Neural progenitor cell (in vitro differentiated cells): ENCODE data around the gene CSTF1.

Experiments used
- EZH2 ChIP-seq: fragments of 200-600 bp; sonication (generic); IDR thresholded peaks from 2 replicates; pipeline ENCODE4 v1.6.1; 2017; ENCODE audit warnings: antibody characterized with exemption, mild to moderate bottlenecking, moderate library complexity
- TF ChIP-seq, protein P1 (sequence below): fragments of 200-600 bp; sonication (generic); IDR thresholded peaks from 2 replicates; pipeline ENCODE4 v1.5.1; 2017; ENCODE audit warnings: antibody characterized with exemption, mild to moderate bottlenecking

DNA sequence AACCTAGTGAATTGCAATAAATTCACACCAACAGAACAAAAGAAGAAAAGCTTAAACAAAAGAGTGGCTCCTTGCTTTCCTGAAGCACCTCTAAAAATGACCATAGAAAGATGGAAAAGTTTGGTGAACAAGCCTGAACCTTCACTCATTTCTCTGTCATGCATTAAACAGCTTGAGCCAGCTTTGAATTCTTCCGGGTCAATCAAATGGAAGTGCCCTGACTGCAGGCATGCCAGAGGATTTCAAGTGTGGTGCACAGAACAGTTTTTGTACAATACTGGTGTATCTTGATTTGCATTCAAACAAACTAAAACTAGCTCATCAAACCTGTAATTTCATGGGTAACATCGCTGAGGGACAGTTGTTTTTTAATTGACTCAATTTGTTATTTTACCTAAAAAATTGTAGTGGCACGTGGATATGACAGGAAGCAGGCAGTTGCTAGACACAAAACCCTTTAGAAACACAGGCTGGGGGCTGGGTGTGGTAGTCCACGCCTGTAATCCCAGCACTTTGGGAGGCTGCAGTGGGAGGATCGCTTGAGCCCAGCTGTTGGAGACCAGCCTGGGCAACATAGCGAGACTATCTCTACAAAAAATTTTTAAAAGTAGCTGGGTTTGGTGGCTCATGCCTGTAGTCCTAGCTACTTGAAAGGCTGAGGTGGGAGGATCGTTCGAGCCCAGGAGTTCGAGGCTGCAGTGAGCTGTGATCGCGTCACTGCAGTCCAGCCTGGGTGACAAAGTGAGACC lies 28.7 kb downstream of the CSTF1 start:
- TF ChIP-seq, protein P1, sequence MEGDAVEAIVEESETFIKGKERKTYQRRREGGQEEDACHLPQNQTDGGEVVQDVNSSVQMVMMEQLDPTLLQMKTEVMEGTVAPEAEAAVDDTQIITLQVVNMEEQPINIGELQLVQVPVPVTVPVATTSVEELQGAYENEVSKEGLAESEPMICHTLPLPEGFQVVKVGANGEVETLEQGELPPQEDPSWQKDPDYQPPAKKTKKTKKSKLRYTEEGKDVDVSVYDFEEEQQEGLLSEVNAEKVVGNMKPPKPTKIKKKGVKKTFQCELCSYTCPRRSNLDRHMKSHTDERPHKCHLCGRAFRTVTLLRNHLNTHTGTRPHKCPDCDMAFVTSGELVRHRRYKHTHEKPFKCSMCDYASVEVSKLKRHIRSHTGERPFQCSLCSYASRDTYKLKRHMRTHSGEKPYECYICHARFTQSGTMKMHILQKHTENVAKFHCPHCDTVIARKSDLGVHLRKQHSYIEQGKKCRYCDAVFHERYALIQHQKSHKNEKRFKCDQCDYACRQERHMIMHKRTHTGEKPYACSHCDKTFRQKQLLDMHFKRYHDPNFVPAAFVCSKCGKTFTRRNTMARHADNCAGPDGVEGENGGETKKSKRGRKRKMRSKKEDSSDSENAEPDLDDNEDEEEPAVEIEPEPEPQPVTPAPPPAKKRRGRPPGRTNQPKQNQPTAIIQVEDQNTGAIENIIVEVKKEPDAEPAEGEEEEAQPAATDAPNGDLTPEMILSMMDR, result no peak
- no peak for TF ChIP-seq EZH2
